PC-3 (cell line): ENCODE data around the gene RMDN2.

ENCODE experiments used
- EZH2 ChIP-seq: fragments of 300-600 bp; sonication (generic); IDR thresholded peaks from one replicate; pipeline ENCODE4 v1.6.1; 2017; ENCODE audit warnings: antibody characterized with exemption, mild to moderate bottlenecking, low read length; ENCODE audit not compliant: unreplicated experiment
- EZH2phosphoT487 ChIP-seq: fragments of 300-600 bp; sonication (generic); IDR thresholded peaks from 2 replicates; pipeline ENCODE4 v1.6.1; 2018; ENCODE audit warnings: mild to moderate bottlenecking, antibody characterized with exemption, low read length, borderline replicate concordance
- TF ChIP-seq, protein P1 (sequence below): fragments of 300-600 bp; sonication (generic); conservative IDR thresholded peaks from 2 replicates; pipeline ENCODE4 v1.5.1; 2017; ENCODE audit warnings: antibody characterized with exemption, low read depth, mild to moderate bottlenecking, low read length

DNA sequence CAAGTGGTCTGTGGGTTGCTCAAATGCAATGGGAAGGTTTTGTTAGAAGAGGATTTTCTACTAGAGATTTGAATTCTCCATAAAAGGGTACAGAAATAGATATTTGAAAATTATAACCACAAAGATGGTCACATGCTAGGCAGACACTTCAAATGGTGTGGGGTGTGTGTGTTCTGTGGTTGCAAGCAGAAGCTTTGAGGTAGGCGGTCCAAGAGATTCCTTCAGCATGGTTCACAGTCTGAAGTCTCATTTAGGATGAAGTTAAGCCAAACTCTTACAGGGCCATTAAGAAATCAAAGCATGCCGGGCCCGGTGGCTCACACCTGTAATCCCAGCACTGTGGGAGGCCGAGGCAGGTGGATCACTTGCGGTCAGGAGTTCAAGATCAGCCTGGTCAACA, 38.3 kb upstream of the RMDN2 start:
- TF ChIP-seq, protein P1, sequence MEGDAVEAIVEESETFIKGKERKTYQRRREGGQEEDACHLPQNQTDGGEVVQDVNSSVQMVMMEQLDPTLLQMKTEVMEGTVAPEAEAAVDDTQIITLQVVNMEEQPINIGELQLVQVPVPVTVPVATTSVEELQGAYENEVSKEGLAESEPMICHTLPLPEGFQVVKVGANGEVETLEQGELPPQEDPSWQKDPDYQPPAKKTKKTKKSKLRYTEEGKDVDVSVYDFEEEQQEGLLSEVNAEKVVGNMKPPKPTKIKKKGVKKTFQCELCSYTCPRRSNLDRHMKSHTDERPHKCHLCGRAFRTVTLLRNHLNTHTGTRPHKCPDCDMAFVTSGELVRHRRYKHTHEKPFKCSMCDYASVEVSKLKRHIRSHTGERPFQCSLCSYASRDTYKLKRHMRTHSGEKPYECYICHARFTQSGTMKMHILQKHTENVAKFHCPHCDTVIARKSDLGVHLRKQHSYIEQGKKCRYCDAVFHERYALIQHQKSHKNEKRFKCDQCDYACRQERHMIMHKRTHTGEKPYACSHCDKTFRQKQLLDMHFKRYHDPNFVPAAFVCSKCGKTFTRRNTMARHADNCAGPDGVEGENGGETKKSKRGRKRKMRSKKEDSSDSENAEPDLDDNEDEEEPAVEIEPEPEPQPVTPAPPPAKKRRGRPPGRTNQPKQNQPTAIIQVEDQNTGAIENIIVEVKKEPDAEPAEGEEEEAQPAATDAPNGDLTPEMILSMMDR = no peak
- TF ChIP-seq EZH2 = no peak
- TF ChIP-seq EZH2phosphoT487 = no peak
